GM18502 (cell line): ENCODE results near the gene RORB.

Source experiments
- ATAC-seq: cut with Tn5 transposase; IDR thresholded peaks from one replicate; pipeline ENCODE4 v1.9.1; 2021; ENCODE audit warnings: mild to moderate bottlenecking; ENCODE audit not compliant: unreplicated experiment, poor library complexity

RORB gene

GRCh38 chr9:74683322-74683721 is 186.2 kb downstream of the RORB start:
- ATAC-seq, result no peak

- ATAC-seq, result no peak
Observed at GRCh38 chr9:74691058-74691457, 193.9 kb downstream of the RORB start.

- ATAC-seq, result no peak
Observed at GRCh38 chr9:74696520-74696919, 199.4 kb downstream of the RORB start.

- peak; percentile 74 for ATAC-seq
Observed at GRCh38 chr9:74697535-74697934, 200.4 kb downstream of the RORB start.

- ATAC-seq, result no peak
Observed at GRCh38 chr9:74711341-74711740, 214.2 kb downstream of the RORB start.

- ATAC-seq, result no peak
Observed at GRCh38 chr9:74718709-74719108, 221.6 kb downstream of the RORB start.

- no peak for ATAC-seq
Observed at GRCh38 chr9:74719306-74719705, 222.2 kb downstream of the RORB start.

- ATAC-seq, result no peak
Observed at GRCh38 chr9:74721696-74722660, 224.8 kb downstream of the RORB start.

- no peak for ATAC-seq
Observed at GRCh38 chr9:74724317-74724716, 227.2 kb downstream of the RORB start.

GRCh38 chr9:74726581-74726980 is 229.4 kb downstream of the RORB start:
- ATAC-seq, result no peak

- no peak for ATAC-seq
Observed at GRCh38 chr9:74728176-74728575, 231.0 kb downstream of the RORB start.

GRCh38 chr9:74729136-74729695 is 232.1 kb downstream of the RORB start:
- ATAC-seq, result no peak

GRCh38 chr9:74735761-74736160 is 238.6 kb downstream of the RORB start:
- no peak for ATAC-seq

- ATAC-seq, result no peak
Observed at GRCh38 chr9:74736646-74737045, 239.5 kb downstream of the RORB start.

- ATAC-seq, result no peak
Observed at GRCh38 chr9:74742191-74742790, 245.2 kb downstream of the RORB start.
